NCI-H1092 (cell line): ENCODE results near the gene FLT3.
"Not testable (repeated sequence)": the region's sequence is repeated elsewhere in the genome, so short reads cannot be mapped to it uniquely, and the experiment has no call there.

Source experiments
- DNase-seq: peaks from one replicate; lab custom pipeline; 2025; lab: John Stamatoyannopoulos, UW

The FLT3 gene

GRCh38 chr13:28044608-28045007 lies 55.8 kb downstream of the FLT3 start:
- DNase-seq, result no peak

GRCh38 chr13:28043224-28043623 lies 57.2 kb downstream of the FLT3 start:
- DNase-seq, result no peak

- no peak for DNase-seq
Observed at GRCh38 chr13:28041501-28041900, 58.9 kb downstream of the FLT3 start.

GRCh38 chr13:28041031-28041461 lies 59.3 kb downstream of the FLT3 start:
- DNase-seq, result no peak

GRCh38 chr13:28037399-28037798 lies 63.0 kb downstream of the FLT3 start:
- DNase-seq, result no peak

- DNase-seq, result no peak
Observed at GRCh38 chr13:28035146-28035782, 65.1 kb downstream of the FLT3 start.

- no peak for DNase-seq
Observed at GRCh38 chr13:28033894-28034655, 66.3 kb downstream of the FLT3 start.

GRCh38 chr13:28032438-28032837 lies 67.9 kb downstream of the FLT3 start:
- not testable (repeated sequence) for DNase-seq

GRCh38 chr13:28031896-28032288 lies 68.5 kb downstream of the FLT3 start:
- no peak for DNase-seq

- no peak for DNase-seq
Observed at GRCh38 chr13:28031220-28031895, 69.0 kb downstream of the FLT3 start.

- DNase-seq, result no peak
Observed at GRCh38 chr13:28027607-28028364, 72.6 kb downstream of the FLT3 start.

GRCh38 chr13:28027071-28027470 lies 73.3 kb downstream of the FLT3 start:
- no peak for DNase-seq

GRCh38 chr13:28026508-28026907 lies 73.9 kb downstream of the FLT3 start:
- no peak for DNase-seq

GRCh38 chr13:28022848-28023518 lies 77.4 kb downstream of the FLT3 start:
- peak; percentile 16 for DNase-seq

GRCh38 chr13:28014301-28014700 lies 86.1 kb downstream of the FLT3 start:
- no peak for DNase-seq

- DNase-seq, result no peak
Observed at GRCh38 chr13:28013482-28013881, 86.9 kb downstream of the FLT3 start.

GRCh38 chr13:28012896-28013295 lies 87.5 kb downstream of the FLT3 start:
- no peak for DNase-seq

GRCh38 chr13:28012383-28012782 lies 88.0 kb downstream of the FLT3 start:
- DNase-seq, result no peak

GRCh38 chr13:28010046-28010445 lies 90.3 kb downstream of the FLT3 start:
- no peak for DNase-seq

GRCh38 chr13:28005016-28005415 lies 95.4 kb downstream of the FLT3 start:
- not testable (repeated sequence) for DNase-seq

- no peak for DNase-seq
Observed at GRCh38 chr13:28002886-28003698, 97.3 kb downstream of the FLT3 start.
